GM12864 (cell line): ENCODE measurements around the gene TMEM30A.

Source experiments
- DNase-seq: peaks from one replicate; pipeline ENCODE4 v3.0.0-alpha.2; 2011; ENCODE audit warnings: low read depth
- H3K4me3 ChIP-seq: 2 replicates; pipeline ENCODE4 v1.5.1; 2011; ENCODE audit warnings: mild to moderate bottlenecking, low read depth, low read length, control low read depth
- CTCF ChIP-seq: IDR thresholded peaks from 2 replicates; pipeline ENCODE4 v1.5.1; 2011; ENCODE audit warnings: low read depth, mild to moderate bottlenecking, moderate library complexity, low read length, control low read depth, inconsistent platforms; ENCODE audit errors: missing control alignments

TMEM30A gene

GRCh38 chr6:75206576-75207342, 77.8 kb downstream of the TMEM30A start:
- DNase-seq = no peak
- TF ChIP-seq CTCF = no peak

GRCh38 chr6:75205776-75206575, 78.6 kb downstream of the TMEM30A start, which contains the start of gene COL12A1:
Gene COL12A1, minus strand, starts transcription at chr6:75206053. Its CDS starts 3,261 bp downstream, at chr6:75202792.
- H3K4me3 ChIP-seq = no peak within 1 kb of the TSS
- no peak for DNase-seq
- no peak for TF ChIP-seq CTCF

More at GRCh38 chr6:75206576-75207342, 77.8 kb downstream of the TMEM30A start:
- H3K4me3 ChIP-seq = no peak overlapping the region

GRCh38 chr6:75204959-75205775, 79.4 kb downstream of the TMEM30A start:
- TF ChIP-seq CTCF = no peak
- DNase-seq = no peak
- H3K4me3 ChIP-seq = no peak overlapping the region

- peak; percentile 70 for TF ChIP-seq CTCF
- H3K4me3 ChIP-seq = no peak overlapping the region
- no peak for DNase-seq
Observed at GRCh38 chr6:75204217-75204958, 80.2 kb downstream of the TMEM30A start.

GRCh38 chr6:75203721-75204120, 80.9 kb downstream of the TMEM30A start:
- no peak for TF ChIP-seq CTCF
- DNase-seq = no peak
- H3K4me3 ChIP-seq = no peak overlapping the region
